HG03139 (cell line): ENCODE measurements around the gene NLE1.
A peak's percentile ranks its signal among the peaks of the same experiment; 100 is the strongest.

Source experiments
- ATAC-seq: cut with Tn5 transposase; IDR thresholded peaks from one replicate; pipeline ENCODE4 v1.9.1; 2021; ENCODE audit not compliant: unreplicated experiment

Gene NLE1

GRCh38 chr17:35088356-35088880 lies 53.7 kb downstream of the NLE1 start:
- ATAC-seq, result no peak

- ATAC-seq, result no peak
Observed at GRCh38 chr17:35087731-35088355, 54.3 kb downstream of the NLE1 start.

GRCh38 chr17:35086931-35087573 lies 55.1 kb downstream of the NLE1 start:
- no peak for ATAC-seq

- no peak for ATAC-seq
Observed at GRCh38 chr17:35086164-35086563, 55.9 kb downstream of the NLE1 start.

GRCh38 chr17:35084987-35085386 lies 57.1 kb downstream of the NLE1 start:
- no peak for ATAC-seq

GRCh38 chr17:35083071-35083470 lies 59.0 kb downstream of the NLE1 start:
- no peak for ATAC-seq

GRCh38 chr17:35082073-35082657 lies 59.9 kb downstream of the NLE1 start:
- ATAC-seq, result no peak

- ATAC-seq, result no peak
Observed at GRCh38 chr17:35081638-35082037, 60.5 kb downstream of the NLE1 start.

GRCh38 chr17:35080536-35080935 lies 61.6 kb downstream of the NLE1 start:
- ATAC-seq, result peak; percentile 52

- no peak for ATAC-seq
Observed at GRCh38 chr17:35079547-35080423, 62.3 kb downstream of the NLE1 start.
